ENCODE results near the gene CD24. TPM values are rescaled to one million over a fixed set of nuclear protein-coding genes. Genes with fewer than 3 reads are reported as not detected.
"Not testable (repeated sequence)": the region's sequence is repeated elsewhere in the genome, so short reads cannot be mapped to it uniquely, and the experiment has no call there.

The CD24 gene
- total RNA-seq, 1 experiment from 2014 or later: 57.4 TPM

DNA sequence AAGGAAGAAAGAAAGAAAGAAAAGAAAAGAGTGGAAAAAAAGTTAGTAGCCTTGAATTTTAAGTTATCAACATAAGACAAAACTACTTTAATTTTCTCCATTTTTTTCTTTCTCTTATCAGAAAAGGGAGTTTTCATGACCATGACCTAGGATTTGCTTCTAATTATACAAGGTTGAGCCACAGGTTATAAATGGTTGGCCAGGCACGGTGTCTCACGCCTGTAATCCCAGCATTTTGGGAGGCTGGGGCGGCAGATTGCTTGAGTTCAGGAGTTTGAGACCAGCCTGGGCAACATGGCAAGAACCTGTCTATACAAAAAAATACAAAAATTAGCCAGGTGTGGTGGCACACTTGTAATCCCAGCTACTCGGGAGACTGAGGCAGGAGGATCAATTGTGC is 45.7 kb upstream of the CD24 start:
- no peaks in the 10 kb centered on the region for H3K36me3 ChIP-seq (ENCODE audit: control insufficient read depth, insufficient read depth, low read length)
- DNase-seq (ENCODE audit: low read depth, low spot score): no peak
- CTCF ChIA-PET: no interaction called here
- H3K4me3 ChIP-seq (ENCODE audit: low read depth in 2 of 2, low read length in 2 of 2): no peak overlapping the region
- no peak for TF ChIP-seq REST (IDR thresholded peaks at IDR 0.05; ENCODE audit: insufficient read depth in 1 of 2, low read depth in 2 of 2, low read length in 1 of 2)
- no peak for TF ChIP-seq TCF7L2 (IDR thresholded peaks at IDR 0.05; ENCODE audit: low read depth, low read length)
- no peak for TF ChIP-seq POLR2AphosphoS5 (IDR thresholded peaks at IDR 0.05; ENCODE audit: low read depth, low read length)
- no peak for TF ChIP-seq CTCF (IDR thresholded peaks at IDR 0.05)
- no peak for TF ChIP-seq SIN3A (IDR thresholded peaks at IDR 0.05; ENCODE audit: borderline replicate concordance, insufficient read depth, low read depth, low read length)
- H3K27ac ChIP-seq (ENCODE audit: low read length): no peak overlapping the region
- POLR2A ChIA-PET: no interaction called here
- H3K4me1 ChIP-seq (ENCODE audit: control insufficient read depth, insufficient read depth, low read length): peaks cover 8% of the 10 kb centered on the region; the same call in 1 of the 2 replicates
- no peak for ATAC-seq
- no peaks in the 10 kb centered on the region for H3K27me3 ChIP-seq (ENCODE audit: control insufficient read depth, insufficient read depth, low read length)
- intact Hi-C loops (cut with micrococcal nuclease; ENCODE audit: unreplicated experiment): no loop called here
- no TSS peak for BruUV-seq (replicated peaks)
- in situ Hi-C loops (cut with HindIII; ENCODE audit: low pct_unique_long_range_greater_than_20kb, low sequenced_read_pairs): no loop called here
- no peaks in the 10 kb centered on the region for H3K9me3 ChIP-seq (ENCODE audit: control insufficient read depth, insufficient read depth, low read depth, low read length)

DNA sequence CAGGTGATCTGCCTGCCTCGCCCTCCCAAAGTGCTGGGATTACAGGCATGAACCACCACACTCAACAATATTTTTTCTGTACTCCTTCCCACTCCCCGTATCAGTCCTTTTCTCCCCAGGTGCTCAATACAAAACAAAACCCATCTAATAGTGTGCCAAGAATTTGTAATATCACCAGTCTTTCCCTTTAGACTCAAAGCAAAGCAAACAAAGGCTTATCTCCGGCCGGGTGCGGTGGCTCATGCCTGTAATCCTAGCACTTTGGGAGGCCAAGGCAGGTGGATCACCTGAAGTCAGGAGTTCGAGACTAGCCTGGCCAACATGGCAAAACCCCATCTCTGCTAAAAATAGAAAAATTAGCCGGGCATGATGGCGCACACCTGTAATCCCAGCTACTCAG is 45.1 kb upstream of the CD24 start:
- BruUV-seq (replicated peaks); H3K27ac ChIP-seq (ENCODE audit: low read length); ATAC-seq; in situ Hi-C loops (cut with HindIII; ENCODE audit: low pct_unique_long_range_greater_than_20kb, low sequenced_read_pairs); CTCF ChIA-PET; intact Hi-C loops (cut with micrococcal nuclease; ENCODE audit: unreplicated experiment); H3K9me3 ChIP-seq (ENCODE audit: control insufficient read depth, insufficient read depth, low read depth, low read length); H3K4me3 ChIP-seq (ENCODE audit: low read depth in 2 of 2, low read length in 2 of 2); H3K36me3 ChIP-seq (ENCODE audit: control insufficient read depth, insufficient read depth, low read length); H3K27me3 ChIP-seq (ENCODE audit: control insufficient read depth, insufficient read depth, low read length); DNase-seq (ENCODE audit: low read depth, low spot score); POLR2A ChIA-PET; H3K4me1 ChIP-seq (ENCODE audit: control insufficient read depth, insufficient read depth, low read length): not testable (repeated sequence)

GRCh38 chr6:107019047-107019446 is 44.5 kb upstream of the CD24 start:
- DNase-seq (ENCODE audit: low read depth, low spot score) (no peak), ATAC-seq (no peak)
- ChIA-PET CTCF (no interaction called here), POLR2A (no interaction called here)
- no TSS peak for BruUV-seq (replicated peaks)
- intact Hi-C loops (cut with micrococcal nuclease; ENCODE audit: unreplicated experiment): no loop called here
- in situ Hi-C loops (cut with HindIII; ENCODE audit: low pct_unique_long_range_greater_than_20kb, low sequenced_read_pairs): no loop called here
- H3K9me3 ChIP-seq (ENCODE audit: control insufficient read depth, insufficient read depth, low read depth, low read length): no peaks in the 10 kb centered on the region
- no peaks in the 10 kb centered on the region for H3K27me3 ChIP-seq (ENCODE audit: control insufficient read depth, insufficient read depth, low read length)
- TF ChIP-seq REST (IDR thresholded peaks at IDR 0.05; ENCODE audit: insufficient read depth in 1 of 2, low read depth in 2 of 2, low read length in 1 of 2) (no peak), SIN3A (IDR thresholded peaks at IDR 0.05; ENCODE audit: borderline replicate concordance, insufficient read depth, low read depth, low read length) (no peak), CTCF (IDR thresholded peaks at IDR 0.05) (no peak), TCF7L2 (IDR thresholded peaks at IDR 0.05; ENCODE audit: low read depth, low read length) (no peak), POLR2AphosphoS5 (IDR thresholded peaks at IDR 0.05; ENCODE audit: low read depth, low read length) (no peak)
- H3K27ac ChIP-seq (ENCODE audit: low read length): no peak overlapping the region
- H3K36me3 ChIP-seq (ENCODE audit: control insufficient read depth, insufficient read depth, low read length): no peaks in the 10 kb centered on the region
- H3K4me3 ChIP-seq (ENCODE audit: low read depth in 2 of 2, low read length in 2 of 2): no peak overlapping the region
- peaks cover 8% of the 10 kb centered on the region; the same call in 1 of the 2 replicates for H3K4me1 ChIP-seq (ENCODE audit: control insufficient read depth, insufficient read depth, low read length)

Measured in Panc1 (cell line).